Endothelial cell (in vitro differentiated cells): Measurements from ENCODE around the gene MLLT3. TPM values are rescaled to one million over a fixed set of nuclear protein-coding genes. Genes with fewer than 3 reads are reported as not detected.
A peak's percentile ranks its signal among the peaks of the same experiment; 100 is the strongest.

Experiments
- DNase-seq: peaks from one replicate; pipeline ENCODE4 v3.0.0; 2021; ENCODE audit warnings: low spot score
- H3K27ac Mint-ChIP-seq: one replicate; pipeline ENCODE4 v1.8.0; 2021; ENCODE audit warnings: mixed read lengths, inconsistent platforms; ENCODE audit not compliant: unreplicated experiment
- H3K27me3 Mint-ChIP-seq: one replicate; pipeline ENCODE4 v1.8.0; 2021; ENCODE audit warnings: mild to moderate bottlenecking, moderate library complexity, mixed read lengths, inconsistent platforms; ENCODE audit not compliant: unreplicated experiment
- H3K36me3 Mint-ChIP-seq: one replicate; pipeline ENCODE4 v1.8.0; 2021; ENCODE audit warnings: mild to moderate bottlenecking, low read depth, mixed read lengths, inconsistent platforms; ENCODE audit not compliant: unreplicated experiment
- H3K4me1 Mint-ChIP-seq: one replicate; pipeline ENCODE4 v1.8.0; 2021; ENCODE audit warnings: mild to moderate bottlenecking, mixed read lengths, inconsistent platforms; ENCODE audit not compliant: unreplicated experiment
- H3K4me3 Mint-ChIP-seq: one replicate; pipeline ENCODE4 v1.8.0; 2021; ENCODE audit warnings: mild to moderate bottlenecking, mixed read lengths, inconsistent platforms; ENCODE audit not compliant: unreplicated experiment
- H3K9me3 Mint-ChIP-seq: one replicate; pipeline ENCODE4 v1.8.0; 2021; ENCODE audit warnings: mixed read lengths, inconsistent platforms; ENCODE audit not compliant: unreplicated experiment
- CTCF ChIP-seq: fragments of 200-600 bp; sonication (generic); IDR thresholded peaks from one replicate; pipeline ENCODE4 v1.5.0; 2021; ENCODE audit warnings: antibody characterized with exemption; ENCODE audit not compliant: unreplicated experiment
- total RNA-seq: library from RNA; stranded (reverse); fragmentation: NEBNext Ultra II Directional; extraction: Animal tissue kit (Norgen Biotek cat#: 25700); gene quantifications from one replicate; pipeline ENCODE4 v1.2.1, GENCODE V29; 2021; ENCODE audit not compliant: unreplicated experiment

MLLT3 gene
- total RNA-seq, 1 donor from 2014 or later: 25.2 TPM

DNA sequence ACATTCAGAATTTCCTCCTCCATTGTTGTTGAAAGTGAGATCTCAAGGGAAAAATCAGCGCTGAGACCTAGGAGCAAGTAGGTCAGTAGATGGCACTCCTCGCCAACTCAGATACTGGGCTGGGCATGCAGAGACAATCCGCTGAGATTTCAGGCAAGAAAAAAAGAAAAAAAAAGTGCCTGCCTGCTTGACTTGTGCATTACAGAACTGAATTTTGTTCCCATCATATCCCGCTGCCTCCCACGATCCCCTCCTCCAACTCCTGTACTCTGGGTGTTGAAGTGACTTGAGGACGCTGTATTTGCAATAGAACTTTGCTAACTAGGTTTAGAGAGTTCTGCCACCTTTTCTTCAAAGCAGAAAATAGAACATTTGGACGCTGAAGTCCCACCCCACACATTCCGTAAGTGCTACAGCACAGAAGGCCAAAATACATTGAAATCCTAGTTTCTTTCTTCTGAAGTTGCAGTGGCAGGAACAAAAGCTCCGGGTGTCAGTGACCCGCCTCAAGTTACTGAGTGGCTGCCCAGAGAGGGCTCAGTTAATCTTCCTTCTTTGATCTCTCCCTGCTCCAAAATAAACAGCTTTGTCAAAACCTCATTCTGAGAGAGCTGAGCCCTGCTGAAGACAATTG, 265.8 kb downstream of the MLLT3 start:
- Mint-ChIP-seq H3K4me3 (peak overlapping the region; percentile 60), H3K9me3 (no peaks in the 10 kb centered on the region), H3K27me3 (no peaks in the 10 kb centered on the region), H3K4me1 (peaks cover 39% of the 10 kb centered on the region), H3K27ac (peak overlapping the region; percentile 68), H3K36me3 (no peaks in the 10 kb centered on the region)
- peak; percentile 23 for TF ChIP-seq CTCF
- peak; percentile 70 for DNase-seq

- no peak overlapping the region for H3K27ac Mint-ChIP-seq
- H3K4me1 Mint-ChIP-seq: peaks cover 39% of the 10 kb centered on the region
- DNase-seq: no peak
- no peak for TF ChIP-seq CTCF
- no peaks in the 10 kb centered on the region for H3K9me3 Mint-ChIP-seq
- peaks cover 3% of the 10 kb centered on the region for H3K36me3 Mint-ChIP-seq
- H3K27me3 Mint-ChIP-seq: no peaks in the 10 kb centered on the region
- no peak overlapping the region for H3K4me3 Mint-ChIP-seq
Observed at GRCh38 chr9:20355022-20355421, 267.3 kb downstream of the MLLT3 start.

- Mint-ChIP-seq H3K9me3 (no peaks in the 10 kb centered on the region), H3K27me3 (peaks cover 2% of the 10 kb centered on the region), H3K36me3 (peaks cover 3% of the 10 kb centered on the region), H3K4me3 (no peak overlapping the region), H3K27ac (no peak overlapping the region), H3K4me1 (peaks cover 39% of the 10 kb centered on the region)
- TF ChIP-seq CTCF: no peak
- DNase-seq: no peak
Observed at GRCh38 chr9:20353931-20354652, 268.2 kb downstream of the MLLT3 start.

DNA sequence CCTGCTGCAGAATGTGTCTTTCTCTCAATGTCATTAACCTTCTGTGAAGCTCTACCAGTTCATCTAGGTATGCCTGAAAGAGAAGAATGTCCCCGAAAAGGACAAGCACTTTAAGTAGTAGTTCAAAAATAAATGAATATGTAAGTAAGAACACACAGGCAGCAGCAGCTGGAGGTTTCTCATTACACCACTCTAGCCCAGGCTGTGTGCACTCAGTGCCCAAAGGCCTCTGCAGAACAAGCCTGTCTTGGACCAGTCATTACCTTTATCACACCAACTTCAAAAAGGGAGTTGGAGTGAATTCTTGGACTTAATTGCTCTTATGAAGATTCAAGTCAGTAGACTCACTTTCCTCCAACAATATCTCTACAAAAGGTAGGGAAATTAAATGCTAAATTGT, 268.8 kb downstream of the MLLT3 start:
- no peak overlapping the region for H3K27ac Mint-ChIP-seq
- no peak for TF ChIP-seq CTCF
- no peaks in the 10 kb centered on the region for H3K9me3 Mint-ChIP-seq
- peaks cover 39% of the 10 kb centered on the region for H3K4me1 Mint-ChIP-seq
- peaks cover 2% of the 10 kb centered on the region for H3K27me3 Mint-ChIP-seq
- peaks cover 3% of the 10 kb centered on the region for H3K36me3 Mint-ChIP-seq
- no peak for DNase-seq
- no peak overlapping the region for H3K4me3 Mint-ChIP-seq

- H3K27me3 Mint-ChIP-seq: peaks cover 4% of the 10 kb centered on the region
- peaks cover 3% of the 10 kb centered on the region for H3K36me3 Mint-ChIP-seq
- DNase-seq: no peak
- no peak for TF ChIP-seq CTCF
- peaks cover 35% of the 10 kb centered on the region for H3K4me1 Mint-ChIP-seq
- H3K4me3 Mint-ChIP-seq: no peak overlapping the region
- H3K27ac Mint-ChIP-seq: no peak overlapping the region
- no peaks in the 10 kb centered on the region for H3K9me3 Mint-ChIP-seq
Observed at GRCh38 chr9:20352591-20352990, 269.7 kb downstream of the MLLT3 start.
